Spleen (tissue), 11 donors: Measurements from ENCODE around the gene GABRG2. TPM values are rescaled to one million over a fixed set of nuclear protein-coding genes. Genes with fewer than 3 reads are reported as not detected.

Experiments used
- DNase-seq: peaks from one replicate; pipeline ENCODE4 v3.0.0-alpha.2; 2020
- H3K27ac ChIP-seq, 8 donors: fragments of 200-600 bp; sonication (generic) in 7 of 8; 1 replicate in 4 of 8; 2 replicates in 4 of 8; pipeline versions ENCODE4 v1.5.0 to v1.8.0; 2016 to 2021; ENCODE audit warnings: inconsistent platforms in 4 of 8, mild to moderate bottlenecking in 4 of 8, moderate library complexity in 1 of 8
- H3K27me3 ChIP-seq, 7 donors: fragments of 200-600 bp; sonication (generic) in 6 of 7; replicated peaks in 1 of 7; 1 replicate in 4 of 7; 2 replicates in 3 of 7; pipeline versions ENCODE4 v1.5.0 to v1.8.0; 2016 to 2021; ENCODE audit warnings: inconsistent platforms in 3 of 7, mild to moderate bottlenecking in 1 of 7
- H3K36me3 ChIP-seq, 6 donors: fragments of 200-600 bp; sonication (generic) in 5 of 6; 1 replicate in 4 of 6; 2 replicates in 2 of 6; pipeline versions ENCODE4 v1.5.0 to v1.8.0; 2016 to 2021; ENCODE audit warnings: inconsistent platforms in 2 of 6
- H3K4me1 ChIP-seq, 6 donors: fragments of 200-600 bp; sonication (generic) in 5 of 6; 1 replicate in 3 of 6; 2 replicates in 3 of 6; pipeline versions ENCODE4 v1.5.0 to v1.8.0; 2016 to 2021; ENCODE audit warnings: inconsistent platforms in 3 of 6
- H3K4me3 ChIP-seq, 8 donors: fragments of 200-600 bp; sonication (generic) in 7 of 8; 1 replicate in 4 of 8; 2 replicates in 4 of 8; pipeline versions ENCODE4 v1.5.0 to v1.8.0; 2016 to 2021; ENCODE audit warnings: inconsistent platforms in 4 of 8, mild to moderate bottlenecking in 4 of 8, moderate library complexity in 2 of 8
- H3K9me3 ChIP-seq, 8 donors: fragments of 200-600 bp; sonication (generic) in 7 of 8; 1 replicate in 4 of 8; 2 replicates in 4 of 8; pipeline versions ENCODE4 v1.5.0 to v1.8.0; 2016 to 2021; ENCODE audit warnings: inconsistent platforms in 4 of 8
- CTCF ChIP-seq, 11 experiments: fragments of 200-600 bp in 7 of 11; fragments of 450-650 bp in 4 of 11; sonication (generic) in 4 of 11; IDR thresholded peaks in 8 of 11; conservative IDR thresholded peaks in 3 of 11; 1 replicate in 7 of 11; 2 replicates in 4 of 11; pipeline versions ENCODE4 v1.4.0 to v1.8.0; 2016 to 2021; ENCODE audit warnings: antibody characterized with exemption in 11 of 11, inconsistent platforms in 4 of 11, mild to moderate bottlenecking in 1 of 11
- POLR2A ChIP-seq, 3 donors: fragments of 450-650 bp; IDR thresholded peaks; one replicate each; pipeline ENCODE4 v1.5.1; 2017; ENCODE audit warnings: antibody characterized with exemption in 3 of 3, mild to moderate bottlenecking in 1 of 3
- POLR2AphosphoS5 ChIP-seq, 3 donors: sonication (generic); formaldehyde crosslinking; IDR thresholded peaks; one replicate each; pipeline ENCODE4 v1.5.1; 2017; ENCODE audit warnings: antibody characterized with exemption in 3 of 3
- WGBS, 5 donors: extraction: QIAGEN DNeasy Blood & Tissue Kit in 3 of 5; methylation state at CpG; one replicate each; pipeline versions ENCODE4 v1.1.5 to v1.1.7; 2013 to 2018; 5-methylcytosine and 5-hydroxymethylcytosine counted together
- intact Hi-C: fragments of 100-400 bp; cut with DNase I; formaldehyde crosslinking; loops from one replicate; pipeline ENCODE4 v1.15.0; 2023; ENCODE audit warnings: low total_unique reads
- polyA plus RNA-seq, 3 donors: library from polyadenylated mRNA; stranded (reverse); fragments of 200-250 nt; gene quantifications; one replicate each; pipeline ENCODE4 v1.2.1, GENCODE V29; 2013
- total RNA-seq, 7 donors: library from RNA; depleted of rRNA in 3 of 7; stranded (reverse); fragments of >200 nt in 3 of 7; fragmentation: NEBNext Ultra II Directional in 4 of 7; extraction: Animal tissue kit (Norgen Biotek cat#: 25700) in 4 of 7; gene quantifications; one replicate each; pipeline versions ENCODE4 v1.1.0 to v1.2.1, GENCODE V29; 2016 to 2021
- donor health status: healthy with polysubstance abuse.
- donor health status: DM: no; HTN: no; CAD: no; lungs with moderate emphysema.
- donor health status: DM: no; HTN: no; CAD: no.
- donor health status: Bipolar disorder and iron deficiency.
- donor health status: healthy.
- donor health status: DM: no; HTN: no; CAD: no.
- donor health status: DM: yes; HTN: yes; CAD: no.

The GABRG2 gene
- total and polyA plus RNA-seq, 10 donors: 1.4 to 1.5 TPM; not detected in 8

GRCh38 chr5:162196351-162196750 lies 128.8 kb downstream of the GABRG2 start:
- intact Hi-C loops: no loop called here
- Histone ChIP-seq H3K4me3 (no peak overlapping the region), H3K9me3 (no peaks in the 10 kb centered on the region), H3K4me1 (no peaks in the 10 kb centered on the region), H3K36me3 (no peaks in the 10 kb centered on the region), H3K27ac (no peak overlapping the region), H3K27me3 (no peaks in the 10 kb centered on the region)
- DNase-seq: no peak
- WGBS, 5 donors: 52 to 75% (median 67%) methylated on average over 1 of the region's 1 CpG
- TF ChIP-seq POLR2AphosphoS5 (IDR thresholded peaks at IDR 0.05): no peak
- TF ChIP-seq CTCF (IDR thresholded peaks at IDR 0.05 in 8 of 11, conservative IDR thresholded peaks at IDR 0.05 in 3 of 11): no peak
- TF ChIP-seq POLR2A (IDR thresholded peaks at IDR 0.05): no peak

GRCh38 chr5:162202285-162202880 lies 134.8 kb downstream of the GABRG2 start:
- no peaks in the 10 kb centered on the region for H3K9me3 ChIP-seq
- no peak for DNase-seq
- no peaks in the 10 kb centered on the region for H3K4me1 ChIP-seq
- H3K36me3 ChIP-seq: no peaks in the 10 kb centered on the region
- intact Hi-C loops: no loop called here
- no peaks in the 10 kb centered on the region for H3K27me3 ChIP-seq
- H3K27ac ChIP-seq: no peak overlapping the region
- no peak overlapping the region for H3K4me3 ChIP-seq
- no peak for TF ChIP-seq POLR2A (IDR thresholded peaks at IDR 0.05)
- no peak for TF ChIP-seq POLR2AphosphoS5 (IDR thresholded peaks at IDR 0.05)
- TF ChIP-seq CTCF (IDR thresholded peaks at IDR 0.05 in 8 of 11, conservative IDR thresholded peaks at IDR 0.05 in 3 of 11): no peak
- 76 to 94% (median 82%) methylated on average over 1 of the region's 1 CpG for WGBS, 5 donors

Other genes starting within 250 kb of the GABRG2 start
- gene GABRA1, start 219.7 kb upstream of the GABRG2 start, total RNA-seq: not detected
- gene GABRA1, start 219.7 kb upstream of the GABRG2 start, polyA plus RNA-seq: under 1 TPM in 1 of 3 donors, not detected in 2; 0.02 TPM